Fibroblast of lung (primary cell): ENCODE data around the gene LMF1. TPM values are rescaled to one million over a fixed set of nuclear protein-coding genes. Genes with fewer than 3 reads are reported as not detected.

Experiments used
- DNase-seq, 2 donors: peaks; one replicate each; pipeline versions ENCODE4 v3.0.0 to v3.0.0-alpha.2; 2010; ENCODE audit warnings: low read depth in 2 of 2
- H2AFZ ChIP-seq: 2 replicates; pipeline ENCODE4 v1.5.1; 2012; ENCODE audit warnings: low read length, control low read depth, inconsistent platforms
- H3K27ac ChIP-seq: 2 replicates; pipeline ENCODE4 v1.5.1; 2011; ENCODE audit warnings: low read length, control low read depth; ENCODE audit not compliant: insufficient read depth
- H3K27me3 ChIP-seq: 2 replicates; pipeline ENCODE4 v1.5.1; 2011; ENCODE audit warnings: mild to moderate bottlenecking, low read length; ENCODE audit not compliant: control insufficient read depth, insufficient read depth
- H3K36me3 ChIP-seq: 2 replicates; pipeline ENCODE4 v1.5.1; 2011; ENCODE audit warnings: low read length; ENCODE audit not compliant: control insufficient read depth, insufficient read depth
- H3K4me1 ChIP-seq: 2 replicates; pipeline ENCODE4 v1.5.1; 2011; ENCODE audit warnings: low read length; ENCODE audit not compliant: control insufficient read depth, insufficient read depth; ENCODE audit errors: extremely low read depth
- H3K4me2 ChIP-seq: 2 replicates; pipeline ENCODE4 v1.5.1; 2011; ENCODE audit warnings: low read length, control low read depth; ENCODE audit not compliant: insufficient read depth; ENCODE audit errors: extremely low read depth
- H3K4me3 ChIP-seq, 4 experiments: fragments of 200-600 bp in 1 of 4; sonication (generic) in 1 of 4; replicated peaks in 1 of 4; 2 replicates each; pipeline ENCODE4 v1.5.1; 2011 to 2016; ENCODE audit warnings: low read length in 4 of 4, low read depth in 3 of 4, mild to moderate bottlenecking in 3 of 4, control low read depth in 2 of 4, inconsistent platforms in 1 of 4, mixed read lengths in 1 of 4; ENCODE audit not compliant: insufficient read depth in 1 of 4; ENCODE audit errors: control extremely low read depth in 1 of 4
- H3K79me2 ChIP-seq: 2 replicates; pipeline ENCODE4 v1.5.1; 2012; ENCODE audit warnings: mild to moderate bottlenecking, low read length, inconsistent platforms; ENCODE audit not compliant: control insufficient read depth, insufficient read depth
- H3K9ac ChIP-seq: 2 replicates; pipeline ENCODE4 v1.5.1; 2011; ENCODE audit warnings: mild to moderate bottlenecking, low read length, control low read depth; ENCODE audit not compliant: insufficient read depth
- H3K9me3 ChIP-seq: 2 replicates; pipeline ENCODE4 v1.5.1; 2012; ENCODE audit warnings: low read depth, low read length; ENCODE audit not compliant: control insufficient read depth, insufficient read depth
- H4K20me1 ChIP-seq: 2 replicates; pipeline ENCODE4 v1.5.1; 2011; ENCODE audit warnings: low read length; ENCODE audit not compliant: control insufficient read depth, insufficient read depth; ENCODE audit errors: extremely low read depth
- EZH2 ChIP-seq: IDR thresholded peaks from 2 replicates; pipeline ENCODE4 v1.5.1; 2012; ENCODE audit warnings: low read length, control low read depth, mild to moderate bottlenecking; ENCODE audit errors: missing control alignments
- polyA plus RNA-seq, 2 donors: library from polyadenylated mRNA; depleted of rRNA in 1 of 2; stranded (reverse) in 1 of 2; unstranded in 1 of 2; fragments of >200 nt; gene quantifications; 2 replicates each; pipeline ENCODE4 v1.2.1, GENCODE V29; 2011 to 2012; ENCODE audit warnings: missing spikeins in 1 of 2
- total RNA-seq: library from RNA; depleted of rRNA; stranded (reverse); fragments of >200 nt; gene quantifications from 2 replicates; pipeline ENCODE4 v1.2.1, GENCODE V29; 2014
- TF ChIP-seq, protein P1 (sequence below), 2 donors: IDR thresholded peaks in 1 of 2; conservative IDR thresholded peaks in 1 of 2; 1 replicate in 1 of 2; 2 replicates in 1 of 2; pipeline ENCODE4 v1.5.1; 2011 to 2012; ENCODE audit warnings: low read length in 2 of 2, control low read depth in 1 of 2, inconsistent platforms in 1 of 2, low read depth in 1 of 2, mild to moderate bottlenecking in 1 of 2

The LMF1 gene
- total and polyA plus RNA-seq, 2 donors (not counting 1 experiment from before 2014, with no cell fraction given), result 12.3 to 12.6 TPM

- no peak for TF ChIP-seq EZH2
- TF ChIP-seq, protein P1, sequence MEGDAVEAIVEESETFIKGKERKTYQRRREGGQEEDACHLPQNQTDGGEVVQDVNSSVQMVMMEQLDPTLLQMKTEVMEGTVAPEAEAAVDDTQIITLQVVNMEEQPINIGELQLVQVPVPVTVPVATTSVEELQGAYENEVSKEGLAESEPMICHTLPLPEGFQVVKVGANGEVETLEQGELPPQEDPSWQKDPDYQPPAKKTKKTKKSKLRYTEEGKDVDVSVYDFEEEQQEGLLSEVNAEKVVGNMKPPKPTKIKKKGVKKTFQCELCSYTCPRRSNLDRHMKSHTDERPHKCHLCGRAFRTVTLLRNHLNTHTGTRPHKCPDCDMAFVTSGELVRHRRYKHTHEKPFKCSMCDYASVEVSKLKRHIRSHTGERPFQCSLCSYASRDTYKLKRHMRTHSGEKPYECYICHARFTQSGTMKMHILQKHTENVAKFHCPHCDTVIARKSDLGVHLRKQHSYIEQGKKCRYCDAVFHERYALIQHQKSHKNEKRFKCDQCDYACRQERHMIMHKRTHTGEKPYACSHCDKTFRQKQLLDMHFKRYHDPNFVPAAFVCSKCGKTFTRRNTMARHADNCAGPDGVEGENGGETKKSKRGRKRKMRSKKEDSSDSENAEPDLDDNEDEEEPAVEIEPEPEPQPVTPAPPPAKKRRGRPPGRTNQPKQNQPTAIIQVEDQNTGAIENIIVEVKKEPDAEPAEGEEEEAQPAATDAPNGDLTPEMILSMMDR (conservative IDR thresholded peaks at IDR 0.05 in 1 of 2, IDR thresholded peaks at IDR 0.05 in 1 of 2; ENCODE audit: low read depth in 1 of 2, low read length in 2 of 2), result no peak
- Histone ChIP-seq H2AFZ (no peak overlapping the region), H3K4me2 (no peak overlapping the region), H4K20me1 (no peaks in the 10 kb centered on the region), H3K79me2 (no peaks in the 10 kb centered on the region), H3K27me3 (no peaks in the 10 kb centered on the region), H3K36me3 (no peaks in the 10 kb centered on the region), H3K4me3 (no peak overlapping the region), H3K4me1 (no peaks in the 10 kb centered on the region), H3K9me3 (no peaks in the 10 kb centered on the region), H3K27ac (no peak overlapping the region), H3K9ac (no peak overlapping the region)
- no peak for DNase-seq
Measured at GRCh38 chr16:853981-854807, 116.6 kb downstream of the LMF1 start.

- no peak for TF ChIP-seq EZH2
- TF ChIP-seq, protein P1 (conservative IDR thresholded peaks at IDR 0.05 in 1 of 2, IDR thresholded peaks at IDR 0.05 in 1 of 2; ENCODE audit: low read depth in 1 of 2, low read length in 2 of 2), result no peak
- H3K9ac ChIP-seq, result no peak overlapping the region
- no peak overlapping the region for H3K4me2 ChIP-seq
- H3K4me3 ChIP-seq, result no peak overlapping the region
- no peaks in the 10 kb centered on the region for H3K4me1 ChIP-seq
- no peaks in the 10 kb centered on the region for H3K9me3 ChIP-seq
- H4K20me1 ChIP-seq, result no peaks in the 10 kb centered on the region
- no peak for DNase-seq
- H3K36me3 ChIP-seq, result no peaks in the 10 kb centered on the region
- H3K27ac ChIP-seq, result no peak overlapping the region
- no peaks in the 10 kb centered on the region for H3K27me3 ChIP-seq
- H2AFZ ChIP-seq, result no peak overlapping the region
- H3K79me2 ChIP-seq, result no peaks in the 10 kb centered on the region
Measured at GRCh38 chr16:853306-853705, 117.5 kb downstream of the LMF1 start.

GRCh38 chr16:852451-853185, 118.2 kb downstream of the LMF1 start:
- Histone ChIP-seq H3K79me2 (no peaks in the 10 kb centered on the region), H3K9me3 (no peaks in the 10 kb centered on the region), H4K20me1 (no peaks in the 10 kb centered on the region), H2AFZ (no peak overlapping the region), H3K27me3 (no peaks in the 10 kb centered on the region), H3K36me3 (no peaks in the 10 kb centered on the region), H3K27ac (no peak overlapping the region), H3K4me1 (no peaks in the 10 kb centered on the region), H3K4me3 (no peak overlapping the region), H3K9ac (no peak overlapping the region), H3K4me2 (no peak overlapping the region)
- no peak for TF ChIP-seq EZH2
- TF ChIP-seq, protein P1 (conservative IDR thresholded peaks at IDR 0.05 in 1 of 2, IDR thresholded peaks at IDR 0.05 in 1 of 2; ENCODE audit: low read depth in 1 of 2, low read length in 2 of 2), result no peak
- no peak for DNase-seq
